Measurements from ENCODE around the gene HLA-DMB.

HLA-DMB gene

DNA sequence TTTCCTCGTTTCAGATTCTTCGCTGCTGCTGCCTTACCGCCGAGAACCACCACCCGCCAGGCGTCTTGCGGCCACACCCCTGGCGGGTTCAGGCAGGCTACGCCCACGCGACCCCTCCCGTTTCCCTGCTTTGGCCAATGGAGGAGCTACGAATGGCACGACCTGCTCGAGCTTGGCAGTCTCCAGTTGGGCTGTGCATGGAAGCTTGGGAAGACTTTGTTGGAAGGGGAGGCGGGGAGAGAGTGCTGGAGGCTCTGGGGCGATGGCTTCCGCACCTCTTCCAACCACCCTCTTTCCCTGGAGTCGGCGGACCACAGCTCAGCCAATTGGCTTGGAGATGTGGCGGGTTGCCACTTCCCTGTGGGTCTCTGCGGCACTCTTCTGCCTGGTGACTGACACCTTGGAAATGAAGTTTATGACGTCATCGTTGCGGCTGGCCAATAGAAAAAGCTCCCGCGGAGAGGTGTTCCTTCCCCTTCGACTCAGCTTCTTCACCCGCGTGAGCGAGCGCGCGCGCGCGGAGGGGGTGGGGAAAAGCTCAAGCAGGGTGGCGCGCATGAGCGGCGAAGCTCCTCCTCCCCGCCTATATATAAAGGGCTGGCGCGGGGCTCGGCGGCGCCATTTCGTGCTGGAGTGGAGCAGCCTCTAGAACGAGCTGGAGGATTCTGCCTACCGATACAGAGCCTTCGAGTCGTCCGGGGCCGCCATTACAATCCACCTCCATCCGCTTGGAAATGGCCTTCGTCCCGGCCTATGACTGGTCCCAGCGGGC, 30.9 kb upstream of the HLA-DMB start:
- DNase-seq = peak; percentile 96

DNA sequence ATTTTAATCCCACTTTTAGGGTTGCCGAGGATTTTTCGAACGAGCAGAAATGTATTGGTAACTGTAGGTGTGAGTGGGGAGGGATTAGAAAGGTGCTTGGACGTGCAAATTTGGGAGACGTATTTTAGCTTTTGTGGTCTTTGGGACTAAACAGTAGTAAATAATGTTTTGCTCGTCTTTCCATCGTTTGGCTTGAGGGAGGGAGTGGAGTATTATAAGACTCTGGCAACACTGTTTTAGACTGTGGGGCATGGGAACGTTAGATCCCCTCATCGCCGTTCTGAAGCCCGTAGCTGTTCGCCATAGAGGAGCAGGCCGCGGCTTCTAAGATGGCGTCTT, 30.4 kb upstream of the HLA-DMB start:
- no peak for DNase-seq

GRCh38 chr6:32970413-32971241, 29.8 kb upstream of the HLA-DMB start:
- DNase-seq = peak; percentile 83

DNA sequence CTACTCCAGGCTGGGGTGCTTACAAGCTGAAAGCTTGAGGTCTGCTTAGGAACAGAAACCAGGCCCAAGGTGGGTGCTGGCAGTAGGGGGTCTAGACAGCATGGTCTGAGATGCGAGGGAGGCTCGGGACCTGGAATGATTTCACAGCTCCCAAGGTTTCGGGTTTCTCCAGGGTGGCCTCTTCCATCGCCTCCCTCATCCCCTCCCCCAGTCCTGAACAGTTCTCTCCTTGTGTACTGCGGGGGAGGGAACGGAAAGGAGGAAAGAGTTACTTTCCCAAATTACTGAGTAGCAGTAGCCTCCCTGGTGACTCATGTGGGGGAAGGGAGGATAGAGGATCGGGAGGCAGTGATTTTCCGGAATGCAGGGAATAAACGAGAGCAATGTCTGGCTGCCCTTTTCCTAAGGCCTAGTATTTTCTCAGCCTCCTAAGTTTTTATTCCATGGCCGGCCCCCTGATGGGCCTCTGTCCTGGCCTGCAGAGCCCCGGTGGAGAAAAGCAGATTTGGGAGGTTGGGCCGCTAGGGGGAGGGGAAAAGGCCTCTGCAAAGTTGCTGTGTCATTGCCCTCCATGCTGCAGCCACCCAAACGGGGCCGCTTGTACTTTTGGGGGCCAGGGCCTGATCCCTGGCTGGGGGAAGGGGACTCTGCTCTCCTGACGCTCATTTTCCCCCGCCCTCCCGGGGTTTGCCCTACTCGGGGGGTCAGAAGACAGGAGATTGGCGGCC, 29.0 kb upstream of the HLA-DMB start:
- peak; percentile 81 for DNase-seq

GRCh38 chr6:32968867-32969684, 28.2 kb upstream of the HLA-DMB start:
- DNase-seq = peak; percentile 67

GRCh38 chr6:32968093-32968866, 27.5 kb upstream of the HLA-DMB start, which contains the start of gene BRD2:
TSS of gene BRD2 (plus strand) at chr6:32968594. CDS start at chr6:32972899, 4,305 bp downstream.
- DNase-seq = peak; percentile 94

DNA sequence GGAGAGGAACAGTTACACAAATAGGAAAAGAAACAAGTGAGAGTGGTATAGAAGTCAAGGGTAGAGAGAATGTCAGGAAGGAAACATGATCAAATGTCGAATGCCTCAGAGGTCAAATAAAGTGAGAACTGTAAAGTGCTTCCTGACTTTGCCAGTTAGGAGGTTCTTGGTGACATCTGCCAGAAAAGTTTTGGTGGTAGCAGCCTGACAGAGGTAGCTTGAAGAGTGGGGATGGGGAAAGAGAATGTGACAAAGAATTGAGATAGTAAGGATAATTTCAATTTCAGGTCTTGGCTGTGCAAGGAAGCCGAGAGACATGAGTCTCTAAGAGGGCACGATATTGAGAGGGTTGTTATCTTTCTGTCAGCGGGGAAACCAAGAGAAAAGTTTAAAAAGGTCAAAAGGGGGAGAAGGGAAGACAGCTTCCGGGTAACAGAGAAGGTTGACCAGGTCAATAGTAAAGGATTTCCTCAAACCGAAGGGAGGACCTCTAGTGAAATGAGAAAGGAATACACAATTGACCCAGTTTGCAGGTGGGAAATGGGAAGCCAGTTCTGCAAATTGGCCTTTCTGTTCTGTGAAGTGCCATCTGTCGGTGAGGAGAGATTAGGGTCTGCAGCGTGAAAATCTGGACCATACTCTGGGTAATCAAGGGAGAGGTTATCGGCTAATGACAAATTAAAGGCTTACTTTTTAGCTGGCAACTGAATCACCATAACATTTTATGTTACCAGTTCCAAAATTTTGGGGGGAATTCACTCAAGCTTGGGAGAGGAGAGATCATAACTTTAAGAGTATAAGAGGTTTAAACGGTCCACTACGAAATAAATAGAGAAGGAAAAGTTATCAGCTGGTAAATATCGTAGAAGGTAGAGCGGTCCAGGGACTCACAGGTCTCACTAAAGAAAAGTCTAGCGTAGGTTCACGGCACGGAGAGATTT, 26.6 kb upstream of the HLA-DMB start:
- no peak for DNase-seq

DNA sequence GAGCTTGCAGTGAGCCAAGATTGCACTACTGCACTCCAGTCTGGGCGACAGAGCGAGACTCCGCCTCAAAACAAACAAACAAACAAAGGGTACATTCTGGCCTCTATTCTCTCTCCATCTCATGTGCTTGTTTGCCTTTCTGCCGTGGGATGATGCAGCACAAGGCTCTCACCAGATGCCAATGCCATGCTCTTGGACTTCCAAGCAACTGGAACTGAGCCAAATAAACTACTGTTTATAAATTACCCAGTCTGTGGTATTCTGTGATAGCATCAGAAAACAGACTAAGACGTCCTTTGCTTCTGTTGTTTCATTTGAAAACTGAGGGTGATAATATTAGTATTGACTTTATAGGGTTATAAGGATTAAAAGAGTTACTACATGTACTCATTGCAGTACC, 23.9 kb upstream of the HLA-DMB start:
- no peak for DNase-seq

GRCh38 chr6:32963866-32964265, 23.0 kb upstream of the HLA-DMB start:
- DNase-seq = no peak

GRCh38 chr6:32962213-32962826, 21.5 kb upstream of the HLA-DMB start:
- DNase-seq = no peak

GRCh38 chr6:32960563-32960962, 19.7 kb upstream of the HLA-DMB start:
- no peak for DNase-seq

DNA sequence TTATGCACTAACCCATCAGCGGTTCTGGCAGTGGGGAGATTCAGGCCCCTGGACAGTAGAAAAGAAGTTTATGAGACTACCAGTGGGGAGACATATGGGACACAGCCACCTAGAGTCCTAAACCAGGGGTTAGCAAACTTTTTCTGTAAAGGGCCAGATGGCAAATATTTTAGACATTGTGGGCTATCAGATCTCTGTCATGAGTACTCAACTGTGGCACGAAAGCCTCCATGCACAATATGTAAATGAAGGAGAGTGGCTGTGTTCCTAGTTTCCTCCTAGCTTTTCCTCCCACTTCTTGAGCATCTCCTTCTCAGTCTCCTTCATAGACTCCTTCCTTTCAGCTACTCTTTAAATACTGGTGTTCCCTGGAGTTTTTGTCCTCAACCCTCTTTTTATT, 15.3 kb upstream of the HLA-DMB start:
- DNase-seq = no peak

GRCh38 chr6:32954986-32955802, 14.4 kb upstream of the HLA-DMB start:
- DNase-seq = no peak

DNA sequence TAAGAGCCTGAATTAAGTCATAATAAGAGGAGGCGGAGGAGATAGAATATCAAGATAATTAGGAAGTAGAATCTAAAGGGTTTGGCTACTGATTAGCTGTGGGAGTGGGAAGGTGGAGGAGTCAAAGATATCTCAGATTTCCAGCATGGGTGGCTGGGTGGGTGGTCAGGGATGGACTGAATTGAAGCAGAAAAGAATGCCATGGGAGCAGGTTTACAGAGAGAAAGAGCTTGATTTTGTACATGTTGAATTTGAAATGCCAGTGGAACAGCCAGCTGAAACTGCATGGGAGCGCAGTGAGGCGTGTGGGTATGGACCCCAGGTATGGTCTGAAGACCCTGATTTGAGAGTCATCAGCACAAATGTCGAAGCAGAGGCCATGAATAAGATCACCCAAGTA, 13.4 kb upstream of the HLA-DMB start:
- no peak for DNase-seq

GRCh38 chr6:32953775-32954174, 12.9 kb upstream of the HLA-DMB start:
- no peak for DNase-seq

- DNase-seq = peak; percentile 65
These were observed 12.2 kb upstream of the HLA-DMB start, which contains the start of gene HLA-DMA for GRCh38 chr6:32952817-32953739. TSS of gene HLA-DMA (minus strand) at chr6:32953097. CDS start at chr6:32953036, 61 bp downstream.

- DNase-seq = no peak
These were observed 9.6 kb upstream of the HLA-DMB start for GRCh38 chr6:32950449-32950848.

DNA sequence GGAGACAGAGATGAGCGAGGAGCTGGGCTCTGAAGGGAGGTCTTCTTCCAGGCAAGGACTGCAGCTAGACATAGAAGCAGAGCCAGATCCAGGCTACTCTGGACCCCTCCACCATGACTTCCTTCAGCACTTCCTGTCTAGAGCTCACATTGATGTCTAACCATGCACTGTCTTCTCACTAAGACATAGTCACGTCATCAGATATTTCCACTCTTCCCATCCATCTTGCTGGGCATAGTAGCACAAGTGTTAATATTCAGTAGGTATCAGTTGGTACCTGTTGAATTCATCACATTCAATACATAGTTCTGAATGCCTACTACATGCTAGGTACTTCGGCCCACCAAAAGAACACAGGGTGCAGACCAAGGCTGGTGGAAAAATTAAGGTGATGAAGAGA, 9.2 kb upstream of the HLA-DMB start:
- no peak for DNase-seq
